Upper lobe of right lung (tissue), 1 donor: Measurements from ENCODE around the gene ABCG1. TPM values are rescaled to one million over a fixed set of nuclear protein-coding genes. Genes with fewer than 3 reads are reported as not detected.

Experiments
- ATAC-seq: fragments of 200-7000 bp; cut with Tn5 transposase; one replicate; pipeline ENCODE4 v1.9.1; 2020; ENCODE audit warnings: mild to moderate bottlenecking, moderate library complexity
- DNase-seq: peaks from one replicate; pipeline ENCODE4 v3.0.0-alpha.2; 2020
- H3K27ac ChIP-seq: fragments of 200-600 bp; one replicate; pipeline ENCODE4 v1.8.0; 2022
- H3K27me3 ChIP-seq: fragments of 200-600 bp; one replicate; pipeline ENCODE4 v1.8.0; 2022; ENCODE audit warnings: mild to moderate bottlenecking
- H3K36me3 ChIP-seq: fragments of 200-600 bp; one replicate; pipeline ENCODE4 v1.8.0; 2022
- H3K4me1 ChIP-seq: fragments of 200-600 bp; one replicate; pipeline ENCODE4 v1.8.0; 2022
- H3K4me3 ChIP-seq: fragments of 200-600 bp; one replicate; pipeline ENCODE4 v1.8.0; 2022; ENCODE audit warnings: mild to moderate bottlenecking
- H3K9me3 ChIP-seq: fragments of 200-600 bp; one replicate; pipeline ENCODE4 v1.8.0; 2022
- intact Hi-C: fragments of 100-400 bp; cut with DNase I; formaldehyde crosslinking; loops from one replicate; pipeline ENCODE4 v1.11.0; 2022
- total RNA-seq: library from RNA; stranded (reverse); fragmentation: NEBNext Ultra II Directional; extraction: Animal tissue kit (Norgen Biotek cat#: 25700); gene quantifications from one replicate; pipeline ENCODE4 v1.2.1, GENCODE V29; 2021
- TF ChIP-seq, protein P1 (sequence below): fragments of 200-600 bp; IDR thresholded peaks from one replicate; pipeline ENCODE4 v1.8.0; 2022; ENCODE audit warnings: antibody characterized with exemption
- donor health status: DM: no; HTN: yes; CAD: no; lungs with severe emphysema.

The ABCG1 gene
- total RNA-seq, 1 donor from 2014 or later = 62.6 TPM

DNA sequence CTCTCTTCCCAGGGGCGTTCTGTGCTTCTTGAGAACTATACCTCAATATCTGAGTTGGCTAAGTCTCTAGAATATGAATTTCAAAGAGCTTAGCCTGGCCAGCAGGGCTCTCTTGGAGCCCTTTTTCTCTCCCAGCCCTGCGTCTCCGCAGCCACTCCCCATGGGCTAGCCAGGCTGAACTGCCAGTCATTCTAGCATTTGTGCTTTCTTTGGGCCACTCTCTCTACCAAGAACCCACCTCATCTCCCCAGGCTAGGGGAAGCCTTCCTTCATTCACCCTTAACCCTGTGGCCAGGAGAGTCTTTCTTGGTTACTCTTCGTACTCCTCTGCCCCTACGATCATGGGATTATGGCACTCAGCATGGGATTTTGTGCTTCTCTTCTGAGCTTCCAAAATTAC lies 18.2 kb downstream of the ABCG1 start:
- TF ChIP-seq, protein P1, sequence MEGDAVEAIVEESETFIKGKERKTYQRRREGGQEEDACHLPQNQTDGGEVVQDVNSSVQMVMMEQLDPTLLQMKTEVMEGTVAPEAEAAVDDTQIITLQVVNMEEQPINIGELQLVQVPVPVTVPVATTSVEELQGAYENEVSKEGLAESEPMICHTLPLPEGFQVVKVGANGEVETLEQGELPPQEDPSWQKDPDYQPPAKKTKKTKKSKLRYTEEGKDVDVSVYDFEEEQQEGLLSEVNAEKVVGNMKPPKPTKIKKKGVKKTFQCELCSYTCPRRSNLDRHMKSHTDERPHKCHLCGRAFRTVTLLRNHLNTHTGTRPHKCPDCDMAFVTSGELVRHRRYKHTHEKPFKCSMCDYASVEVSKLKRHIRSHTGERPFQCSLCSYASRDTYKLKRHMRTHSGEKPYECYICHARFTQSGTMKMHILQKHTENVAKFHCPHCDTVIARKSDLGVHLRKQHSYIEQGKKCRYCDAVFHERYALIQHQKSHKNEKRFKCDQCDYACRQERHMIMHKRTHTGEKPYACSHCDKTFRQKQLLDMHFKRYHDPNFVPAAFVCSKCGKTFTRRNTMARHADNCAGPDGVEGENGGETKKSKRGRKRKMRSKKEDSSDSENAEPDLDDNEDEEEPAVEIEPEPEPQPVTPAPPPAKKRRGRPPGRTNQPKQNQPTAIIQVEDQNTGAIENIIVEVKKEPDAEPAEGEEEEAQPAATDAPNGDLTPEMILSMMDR = no peak
- H3K4me1 ChIP-seq = peaks cover 59% of the 10 kb centered on the region
- ATAC-seq (no peak), DNase-seq (no peak)
- intact Hi-C loops = no loop called here
- peak overlapping the region; percentile 9 for H3K27ac ChIP-seq
- no peaks in the 10 kb centered on the region for H3K36me3 ChIP-seq
- H3K27me3 ChIP-seq = no peaks in the 10 kb centered on the region
- H3K4me3 ChIP-seq = no peak overlapping the region
- H3K9me3 ChIP-seq = no peaks in the 10 kb centered on the region

DNA sequence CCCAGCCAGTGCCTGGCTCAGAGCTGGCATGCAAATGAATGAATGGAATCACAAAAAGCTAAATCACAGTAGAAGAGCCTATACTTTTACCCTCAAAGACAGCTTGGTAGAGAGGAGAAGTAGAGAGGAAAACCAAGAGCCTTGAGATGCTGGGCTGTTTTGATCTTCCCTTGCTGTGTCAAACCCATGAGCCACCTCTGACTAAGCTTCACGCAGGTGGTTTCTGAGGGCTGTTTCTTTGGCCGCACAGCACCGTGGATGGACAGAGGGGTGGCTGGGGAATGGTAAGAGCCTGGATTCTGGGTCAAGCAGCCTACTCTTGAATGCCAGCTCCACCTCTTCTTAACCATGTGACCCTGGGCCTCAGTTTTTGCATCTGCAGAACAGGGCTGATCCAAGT lies 18.6 kb downstream of the ABCG1 start:
- TF ChIP-seq, protein P1 = no peak
- peaks cover 55% of the 10 kb centered on the region for H3K4me1 ChIP-seq
- no peaks in the 10 kb centered on the region for H3K9me3 ChIP-seq
- no peaks in the 10 kb centered on the region for H3K36me3 ChIP-seq
- no peak for ATAC-seq
- H3K4me3 ChIP-seq = no peak overlapping the region
- intact Hi-C loops = no loop called here
- H3K27me3 ChIP-seq = no peaks in the 10 kb centered on the region
- no peak overlapping the region for H3K27ac ChIP-seq
- DNase-seq = no peak

DNA sequence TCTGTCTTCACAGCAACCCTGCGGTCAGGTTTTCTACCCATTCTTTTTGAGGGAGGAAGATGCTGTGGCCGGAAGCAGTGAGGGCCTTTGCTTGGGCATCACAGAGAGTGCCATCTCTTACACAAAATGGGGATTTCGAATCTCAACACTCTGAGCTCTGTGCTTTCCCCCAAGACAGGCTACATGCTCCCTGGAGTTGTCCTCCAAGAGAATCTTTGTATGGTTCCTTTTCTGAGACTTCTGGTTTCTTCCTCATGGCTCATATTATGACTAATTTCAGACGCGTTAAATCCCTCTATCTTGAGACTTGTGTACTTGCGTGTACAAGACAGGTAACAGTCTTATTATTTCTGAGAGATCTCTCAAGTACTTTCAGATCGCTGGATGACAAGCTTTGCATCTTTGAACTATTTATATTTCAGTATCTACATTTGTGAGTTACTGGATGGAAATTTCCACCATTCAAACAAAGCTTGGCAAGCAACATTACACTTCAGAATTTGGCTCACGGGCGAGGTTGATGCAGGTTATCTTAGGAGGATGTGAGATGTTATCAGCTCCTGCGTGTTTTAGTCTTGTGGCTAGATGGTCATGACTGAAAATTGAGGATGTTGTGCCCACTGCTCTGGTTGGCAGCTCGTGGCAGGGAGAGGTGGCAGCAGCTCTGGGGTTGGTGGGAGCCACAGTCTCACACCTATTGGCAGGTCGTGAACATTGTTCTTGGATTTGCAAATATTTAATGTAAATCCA lies 19.4 kb downstream of the ABCG1 start:
- intact Hi-C loops = no loop called here
- TF ChIP-seq, protein P1 = no peak
- H3K4me1 ChIP-seq = peaks cover 47% of the 10 kb centered on the region

DNA sequence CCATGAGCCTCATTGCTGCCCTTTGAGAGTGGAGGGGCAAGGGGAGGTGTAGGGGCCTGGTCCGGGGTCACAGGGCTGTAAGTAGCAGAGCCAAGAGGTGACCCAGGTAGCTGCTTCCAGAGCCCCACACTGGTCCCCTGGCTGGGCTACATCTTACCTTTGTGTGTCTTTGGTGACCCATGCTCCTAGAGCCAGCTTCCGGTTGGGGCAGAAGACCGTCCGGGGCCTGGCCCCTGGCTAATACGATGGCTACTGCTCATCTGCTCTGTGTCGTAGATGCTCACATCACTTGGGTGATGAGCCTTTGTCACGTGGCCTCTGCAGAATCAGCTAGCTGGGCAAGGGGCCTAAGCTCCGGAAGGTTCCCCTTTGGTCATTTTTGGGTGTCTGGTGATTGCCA lies 20.6 kb downstream of the ABCG1 start:
- TF ChIP-seq, protein P1 = no peak
- H3K36me3 ChIP-seq = no peaks in the 10 kb centered on the region

More for the DNA sequence above, 19.4 kb downstream of the ABCG1 start:
- H3K27ac ChIP-seq = no peak overlapping the region
- H3K4me3 ChIP-seq = no peak overlapping the region
- no peaks in the 10 kb centered on the region for H3K27me3 ChIP-seq
- no peak for DNase-seq
- H3K9me3 ChIP-seq = no peaks in the 10 kb centered on the region
- H3K36me3 ChIP-seq = no peaks in the 10 kb centered on the region
- no peak for ATAC-seq

DNA sequence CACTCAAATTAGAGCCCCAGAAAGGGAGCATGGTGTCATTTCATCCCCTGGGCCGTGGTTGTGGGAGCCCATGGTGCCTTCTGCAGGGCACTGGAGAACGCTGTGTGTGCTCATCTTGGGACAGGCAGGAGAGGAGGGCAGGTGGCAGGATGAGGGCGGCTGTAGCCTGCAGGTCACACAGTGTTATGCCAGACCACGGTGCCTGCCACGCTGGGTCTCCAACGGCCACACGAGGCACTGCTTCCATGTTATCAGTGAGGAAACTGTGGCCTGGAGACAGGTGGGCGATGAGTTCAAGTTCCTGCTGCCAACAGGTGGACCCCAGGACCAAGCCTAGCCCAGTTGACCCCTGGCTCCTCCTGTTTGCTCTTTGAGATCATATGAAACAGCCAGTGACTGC lies 21.0 kb downstream of the ABCG1 start:
- TF ChIP-seq, protein P1 = no peak
- no peaks in the 10 kb centered on the region for H3K36me3 ChIP-seq
- peaks cover 39% of the 10 kb centered on the region for H3K4me1 ChIP-seq
- DNase-seq = no peak
- no peaks in the 10 kb centered on the region for H3K27me3 ChIP-seq
- intact Hi-C loops = no loop called here
- H3K9me3 ChIP-seq = no peaks in the 10 kb centered on the region
- no peak for ATAC-seq
- no peak overlapping the region for H3K27ac ChIP-seq
- no peak overlapping the region for H3K4me3 ChIP-seq

More for the DNA sequence above, 20.6 kb downstream of the ABCG1 start:
- Histone ChIP-seq H3K4me1 (peaks cover 40% of the 10 kb centered on the region), H3K9me3 (no peaks in the 10 kb centered on the region), H3K27me3 (no peaks in the 10 kb centered on the region), H3K4me3 (no peak overlapping the region), H3K27ac (no peak overlapping the region)
- DNase-seq = no peak
- intact Hi-C loops = no loop called here
- ATAC-seq = no peak
